ENCODE data around the gene TPM1. TPM values are rescaled to one million over a fixed set of nuclear protein-coding genes. Genes with fewer than 3 reads are reported as not detected.

Gene TPM1
- total and polyA plus RNA-seq, 2 of the 4 experiments (the other 2 are of a cell fraction) = 661 to 1,623 TPM

DNA sequence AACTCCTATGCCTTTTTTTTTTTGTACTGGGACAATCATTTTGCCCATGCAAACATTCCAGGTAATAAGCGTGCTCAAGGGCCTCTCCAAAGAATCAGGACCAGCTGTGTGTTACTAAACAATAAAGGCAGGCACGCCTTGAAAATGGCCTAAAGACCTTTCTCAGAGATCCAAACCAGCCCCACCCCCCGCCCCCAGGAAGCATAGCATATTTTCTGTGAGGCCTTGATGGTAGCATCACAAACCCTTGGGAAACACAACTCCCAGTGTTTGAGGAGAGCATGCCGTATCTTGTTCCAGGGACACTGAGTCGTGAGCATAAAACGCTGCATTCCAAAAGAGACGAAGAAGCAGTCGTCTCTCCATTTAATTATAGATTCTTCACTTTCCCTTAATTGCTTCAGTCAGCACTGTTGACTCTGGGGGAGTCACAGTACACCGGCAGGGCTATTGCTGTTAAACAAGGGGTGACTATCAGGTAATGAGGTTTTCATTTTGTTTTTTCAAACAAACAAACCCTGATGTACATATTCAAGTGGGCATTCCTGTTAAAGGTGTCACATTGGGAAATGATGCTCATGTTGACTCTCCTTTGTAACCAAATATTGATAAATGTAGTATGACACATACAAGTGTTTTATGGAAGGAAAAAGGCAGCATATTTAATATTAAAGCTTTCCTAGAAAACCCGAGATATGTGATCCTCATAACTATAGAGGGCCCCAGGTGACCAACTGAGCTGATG, 4.4 kb upstream of the TPM1 start:
- no CpG with 5 or more reads among the region's 10 CpGs for WGBS, 2 experiments (ENCODE audit: extremely low coverage in 2 of 2, insufficient read length in 1 of 2)
- no peak overlapping the region for H3K14ac ChIP-seq (replicated peaks; ENCODE audit: low read depth, low read length)
- no peak overlapping the region for H4K91ac ChIP-seq (ENCODE audit: insufficient read depth, low read depth, low read length)
- H2BK20ac ChIP-seq (ENCODE audit: low read depth, low read length) = 0 out of 2 replicates have a peak overlapping the region, but pooled peaks have one; percentile 0
- H3K23ac ChIP-seq (ENCODE audit: low read depth, low read length) = no peak overlapping the region
- ATAC-seq (ENCODE audit: low read depth) (no peak), DNase-seq (no peak)
- peaks cover 4% of the 10 kb centered on the region for H3K4me1 ChIP-seq (ENCODE audit: control insufficient read depth, insufficient read depth, low read length)
- no peak overlapping the region for H3K4me2 ChIP-seq (ENCODE audit: low read depth, low read length)
- in situ Hi-C loops (cut with MboI; ENCODE audit: low sequenced_read_pairs) (no loop called here), intact Hi-C loops (cut with micrococcal nuclease) (no loop called here), dilution Hi-C loops (cut with HindIII; ENCODE audit: low sequenced_read_pairs, unreplicated experiment) (no loop called here)
- no peak overlapping the region for H4K8ac ChIP-seq (ENCODE audit: low read depth in 2 of 2, low read length in 2 of 2)
- H3K27me3 ChIP-seq (ENCODE audit: control insufficient read depth, insufficient read depth, low read length) = no peaks in the 10 kb centered on the region
- no peak overlapping the region for H2AK5ac ChIP-seq (ENCODE audit: low read depth, low read length)
- POLR2A ChIA-PET (ENCODE audit: unreplicated experiment) = interaction anchor here (0.9 to 1.2 kb wide), 2 partner anchors 97 to 256 kb away, joined by 3 read pairs; no protein-coding TSS in a partner anchor
- no peak overlapping the region for H3K9ac ChIP-seq (ENCODE audit: low read depth, low read length)
- BruUV-seq (replicated peaks) = no TSS peak
- no peak overlapping the region for H3K18ac ChIP-seq (ENCODE audit: low read depth, low read length)
- H2BK5ac ChIP-seq (ENCODE audit: low read depth, low read length, poor library complexity, severe bottlenecking) = peak overlapping the region; percentile 4
- H4K5ac ChIP-seq (ENCODE audit: low read depth, low read length) = no peak overlapping the region
- H2BK120ac ChIP-seq (ENCODE audit: low read depth, low read length) = 0 out of 2 replicates have a peak overlapping the region, but pooled peaks have one; percentile 5
- no peak overlapping the region for H3K4me3 ChIP-seq (ENCODE audit: insufficient read depth, low read depth, low read length)
- H3K4ac ChIP-seq (ENCODE audit: low read depth, low read length) = no peak overlapping the region; the same call in 1 of the 2 replicates
- H3K9me3 ChIP-seq (ENCODE audit: control insufficient read depth, insufficient read depth, low read length) = no peaks in the 10 kb centered on the region
- peak overlapping the region; percentile 50; the same call in 2 of the 3 replicates for H2BK15ac ChIP-seq (ENCODE audit: low read depth, low read length)
- no peak overlapping the region for H2AK9ac ChIP-seq (replicated peaks; ENCODE audit: low read depth, low read length, poor library complexity)
- peaks cover 4 to 21% of the 10 kb centered on the region in 2 experiments; a peak in 3 of 4 replicates for H3K79me1 ChIP-seq (ENCODE audit: low read depth in 1 of 2, low read length in 2 of 2)
- H3K9me1 ChIP-seq (ENCODE audit: insufficient read depth, low read length) = no peaks in the 10 kb centered on the region; the same call in 1 of the 2 replicates
- H2AFZ ChIP-seq (replicated peaks; ENCODE audit: low read length, poor library complexity) = no peak overlapping the region
- H3K56ac ChIP-seq (ENCODE audit: extremely low read depth, insufficient read depth, low read length) = no peak overlapping the region
- H3K27ac ChIP-seq (ENCODE audit: insufficient read depth, low read length) = no peak overlapping the region
- CTCF ChIA-PET = interaction anchor here (0.6 kb wide), 1 partner anchor 111 kb away, joined by 3 read pairs; no protein-coding TSS in a partner anchor
- H4K20me1 ChIP-seq (ENCODE audit: insufficient read depth, low read length) = peaks cover 5% of the 10 kb centered on the region
- H3K36me3 ChIP-seq (ENCODE audit: control insufficient read depth, insufficient read depth, low read length) = no peaks in the 10 kb centered on the region
- no peak for TF ChIP-seq POLR2A (IDR thresholded peaks at IDR 0.05; ENCODE audit: low read depth, low read length)
- TF ChIP-seq, protein P1, sequence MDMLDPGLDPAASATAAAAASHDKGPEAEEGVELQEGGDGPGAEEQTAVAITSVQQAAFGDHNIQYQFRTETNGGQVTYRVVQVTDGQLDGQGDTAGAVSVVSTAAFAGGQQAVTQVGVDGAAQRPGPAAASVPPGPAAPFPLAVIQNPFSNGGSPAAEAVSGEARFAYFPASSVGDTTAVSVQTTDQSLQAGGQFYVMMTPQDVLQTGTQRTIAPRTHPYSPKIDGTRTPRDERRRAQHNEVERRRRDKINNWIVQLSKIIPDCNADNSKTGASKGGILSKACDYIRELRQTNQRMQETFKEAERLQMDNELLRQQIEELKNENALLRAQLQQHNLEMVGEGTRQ (IDR thresholded peaks at IDR 0.05; ENCODE audit: low read depth, low read length) = no peak
- TF ChIP-seq SMC3 (IDR thresholded peaks at IDR 0.05; ENCODE audit: low read depth, low read length) = no peak
- TF ChIP-seq, protein P2, sequence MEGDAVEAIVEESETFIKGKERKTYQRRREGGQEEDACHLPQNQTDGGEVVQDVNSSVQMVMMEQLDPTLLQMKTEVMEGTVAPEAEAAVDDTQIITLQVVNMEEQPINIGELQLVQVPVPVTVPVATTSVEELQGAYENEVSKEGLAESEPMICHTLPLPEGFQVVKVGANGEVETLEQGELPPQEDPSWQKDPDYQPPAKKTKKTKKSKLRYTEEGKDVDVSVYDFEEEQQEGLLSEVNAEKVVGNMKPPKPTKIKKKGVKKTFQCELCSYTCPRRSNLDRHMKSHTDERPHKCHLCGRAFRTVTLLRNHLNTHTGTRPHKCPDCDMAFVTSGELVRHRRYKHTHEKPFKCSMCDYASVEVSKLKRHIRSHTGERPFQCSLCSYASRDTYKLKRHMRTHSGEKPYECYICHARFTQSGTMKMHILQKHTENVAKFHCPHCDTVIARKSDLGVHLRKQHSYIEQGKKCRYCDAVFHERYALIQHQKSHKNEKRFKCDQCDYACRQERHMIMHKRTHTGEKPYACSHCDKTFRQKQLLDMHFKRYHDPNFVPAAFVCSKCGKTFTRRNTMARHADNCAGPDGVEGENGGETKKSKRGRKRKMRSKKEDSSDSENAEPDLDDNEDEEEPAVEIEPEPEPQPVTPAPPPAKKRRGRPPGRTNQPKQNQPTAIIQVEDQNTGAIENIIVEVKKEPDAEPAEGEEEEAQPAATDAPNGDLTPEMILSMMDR (conservative IDR thresholded peaks at IDR 0.05; ENCODE audit: low read depth, low read length) = no peak
- no peak for TF ChIP-seq MXI1 (IDR thresholded peaks at IDR 0.05; ENCODE audit: borderline replicate concordance, low read depth, low read length)
- no peak for TF ChIP-seq NFE2L2 (IDR thresholded peaks at IDR 0.05; ENCODE audit: low read depth, low read length)
- TF ChIP-seq RCOR1 (IDR thresholded peaks at IDR 0.05; ENCODE audit: insufficient replicate concordance, low read length) = no peak
- TF ChIP-seq BHLHE40 (IDR thresholded peaks at IDR 0.05; ENCODE audit: low read depth, low read length) = no peak
- no peak for TF ChIP-seq ELK1 (IDR thresholded peaks at IDR 0.05; ENCODE audit: borderline replicate concordance, low read depth, low read length)
- no peak for TF ChIP-seq MAFK (IDR thresholded peaks at IDR 0.05; ENCODE audit: low read depth, low read length)
- no peak for TF ChIP-seq RAD21 (IDR thresholded peaks at IDR 0.05; ENCODE audit: low read length)
- no peak for TF ChIP-seq MAZ (IDR thresholded peaks at IDR 0.05; ENCODE audit: borderline replicate concordance, low read depth, low read length)
- no peak for TF ChIP-seq FOS (IDR thresholded peaks at IDR 0.05; ENCODE audit: low read depth, low read length)
- TF ChIP-seq CHD1 (IDR thresholded peaks at IDR 0.05; ENCODE audit: low read depth, low read length) = no peak
- TF ChIP-seq CEBPB (IDR thresholded peaks at IDR 0.05; ENCODE audit: low read depth, low read length) = no peak
